ENCODE data around the gene RDX. TPM values are rescaled to one million over a fixed set of nuclear protein-coding genes. Genes with fewer than 3 reads are reported as not detected.
"Not testable (repeated sequence)": the region's sequence is repeated elsewhere in the genome, so short reads cannot be mapped to it uniquely, and the experiment has no call there.

Gene RDX
- polyA plus RNA-seq, 3 donors = 155 to 196 (median 165) TPM

GRCh38 chr11:110208678-110209312 lies 87.6 kb downstream of the RDX start:
- DNase-seq (ENCODE audit: low read depth in 3 of 3, low spot score in 2 of 3) = not testable (repeated sequence)

GRCh38 chr11:110207123-110207522 lies 89.3 kb downstream of the RDX start:
- no peak for DNase-seq (ENCODE audit: low read depth in 3 of 3, low spot score in 2 of 3)

GRCh38 chr11:110200836-110201235 lies 95.6 kb downstream of the RDX start:
- no peak for DNase-seq (ENCODE audit: low read depth in 3 of 3, low spot score in 2 of 3)

GRCh38 chr11:110200241-110200640 lies 96.2 kb downstream of the RDX start:
- DNase-seq (ENCODE audit: low read depth in 3 of 3, low spot score in 2 of 3) = no peak

- DNase-seq (ENCODE audit: low read depth in 3 of 3, low spot score in 2 of 3) = no peak
These were observed 97.0 kb downstream of the RDX start for GRCh38 chr11:110199184-110199981.

- DNase-seq (ENCODE audit: low read depth in 3 of 3, low spot score in 2 of 3) = no peak
These were observed 98.2 kb downstream of the RDX start for GRCh38 chr11:110198031-110198729.

GRCh38 chr11:110196884-110197420 lies 99.5 kb downstream of the RDX start:
- DNase-seq (ENCODE audit: low read depth in 3 of 3, low spot score in 2 of 3) = no peak

- DNase-seq (ENCODE audit: low read depth in 3 of 3, low spot score in 2 of 3) = no peak
These were observed 100.1 kb downstream of the RDX start for GRCh38 chr11:110196241-110196754.

GRCh38 chr11:110194211-110194766 lies 102.1 kb downstream of the RDX start:
- DNase-seq (ENCODE audit: low read depth in 3 of 3, low spot score in 2 of 3) = not testable (repeated sequence)

- DNase-seq (ENCODE audit: low read depth in 3 of 3, low spot score in 2 of 3) = not testable (repeated sequence)
These were observed 103.7 kb downstream of the RDX start for GRCh38 chr11:110192604-110193282.

- DNase-seq (ENCODE audit: low read depth in 3 of 3, low spot score in 2 of 3) = no peak
These were observed 105.5 kb downstream of the RDX start for GRCh38 chr11:110190885-110191284.

- DNase-seq (ENCODE audit: low read depth in 3 of 3, low spot score in 2 of 3) = no peak
These were observed 108.7 kb downstream of the RDX start for GRCh38 chr11:110187731-110188130.

- DNase-seq (ENCODE audit: low read depth in 3 of 3, low spot score in 2 of 3) = no peak
These were observed 109.5 kb downstream of the RDX start for GRCh38 chr11:110186867-110187266.

- no peak for DNase-seq (ENCODE audit: low read depth in 3 of 3, low spot score in 2 of 3)
These were observed 110.0 kb downstream of the RDX start for GRCh38 chr11:110186456-110186855.

- DNase-seq (ENCODE audit: low read depth in 3 of 3, low spot score in 2 of 3) = no peak
These were observed 110.8 kb downstream of the RDX start for GRCh38 chr11:110185599-110185998.

- no peak for DNase-seq (ENCODE audit: low read depth in 3 of 3, low spot score in 2 of 3)
These were observed 111.3 kb downstream of the RDX start for GRCh38 chr11:110185121-110185591.

- DNase-seq (ENCODE audit: low read depth in 3 of 3, low spot score in 2 of 3) = no peak
These were observed 112.0 kb downstream of the RDX start for GRCh38 chr11:110184456-110184855.

GRCh38 chr11:110182886-110183285 lies 113.5 kb downstream of the RDX start:
- DNase-seq (ENCODE audit: low read depth in 3 of 3, low spot score in 2 of 3) = no peak

- no peak for DNase-seq (ENCODE audit: low read depth in 3 of 3, low spot score in 2 of 3)
These were observed 117.3 kb downstream of the RDX start for GRCh38 chr11:110179064-110179463.

- no peak for DNase-seq (ENCODE audit: low read depth in 3 of 3, low spot score in 2 of 3)
These were observed 119.3 kb downstream of the RDX start for GRCh38 chr11:110177086-110177456.
